H9 (cell line): ENCODE measurements around the gene PFKFB2. TPM values are rescaled to one million over a fixed set of nuclear protein-coding genes. Genes with fewer than 3 reads are reported as not detected.

Experiments
- DNase-seq: peaks from one replicate; pipeline ENCODE4 v3.0.0-alpha.2; 2017
- H2AFZ ChIP-seq: one replicate; pipeline ENCODE4 v1.6.1; 2013; ENCODE audit warnings: mild to moderate bottlenecking, low read length, control low read depth, moderate library complexity
- H2AK5ac ChIP-seq: 2 replicates; pipeline ENCODE4 v1.6.1; 2013; ENCODE audit warnings: low read length, control low read depth, mixed read lengths; ENCODE audit not compliant: insufficient read length
- H2BK120ac ChIP-seq: one replicate; pipeline ENCODE4 v1.6.1; 2013; ENCODE audit warnings: low read depth, mild to moderate bottlenecking, low read length, control low read depth, inconsistent platforms; ENCODE audit not compliant: poor library complexity, severe bottlenecking
- H2BK12ac ChIP-seq: 2 replicates; pipeline ENCODE4 v1.6.1; 2013; ENCODE audit warnings: low read length, control low read depth, mixed read lengths, low read depth; ENCODE audit not compliant: insufficient read length
- H2BK15ac ChIP-seq: 2 replicates; pipeline ENCODE4 v1.6.1; 2013; ENCODE audit warnings: low read depth, low read length, control low read depth
- H2BK20ac ChIP-seq: one replicate; pipeline ENCODE4 v1.6.1; 2013; ENCODE audit warnings: low read depth, mild to moderate bottlenecking, low read length, control low read depth, inconsistent platforms; ENCODE audit not compliant: poor library complexity, severe bottlenecking
- H2BK5ac ChIP-seq: 2 replicates; pipeline ENCODE4 v1.6.1; 2013; ENCODE audit warnings: low read length, control low read depth, mixed read lengths; ENCODE audit not compliant: insufficient read length
- H3K14ac ChIP-seq: 2 replicates; pipeline ENCODE4 v1.6.1; 2013; ENCODE audit warnings: low read length, control low read depth; ENCODE audit not compliant: insufficient read depth
- H3K18ac ChIP-seq: 2 replicates; pipeline ENCODE4 v1.6.1; 2013; ENCODE audit warnings: low read depth, mild to moderate bottlenecking, mixed read lengths, low read length, control low read depth; ENCODE audit not compliant: insufficient read length
- H3K23ac ChIP-seq: 2 replicates; pipeline ENCODE4 v1.6.1; 2013; ENCODE audit warnings: low read length, control low read depth, mixed read lengths, low read depth; ENCODE audit not compliant: insufficient read length
- H3K23me2 ChIP-seq: 2 replicates; pipeline ENCODE4 v1.6.1; 2013; ENCODE audit warnings: low read depth, mild to moderate bottlenecking, mixed read lengths, low read length, control low read depth; ENCODE audit not compliant: insufficient read length, poor library complexity, severe bottlenecking
- H3K27ac ChIP-seq: 2 replicates; pipeline ENCODE4 v1.5.1; 2013; ENCODE audit warnings: low read length, control low read depth, mixed read lengths, low read depth; ENCODE audit not compliant: insufficient read length
- H3K27me3 ChIP-seq: 2 replicates; pipeline ENCODE4 v1.6.1; 2013; ENCODE audit warnings: low read length, control low read depth, inconsistent platforms; ENCODE audit not compliant: insufficient read depth
- H3K4ac ChIP-seq: 2 replicates; pipeline ENCODE4 v1.6.1; 2013; ENCODE audit warnings: low read depth, mild to moderate bottlenecking, control low read depth, inconsistent platforms, low read length, moderate library complexity
- H3K4me1 ChIP-seq: 2 replicates; pipeline ENCODE4 v1.6.1; 2013; ENCODE audit warnings: low read length, control low read depth, inconsistent platforms; ENCODE audit not compliant: insufficient read depth
- H3K4me2 ChIP-seq: 2 replicates; pipeline ENCODE4 v1.6.1; 2013; ENCODE audit warnings: low read length, control low read depth, mixed read lengths; ENCODE audit not compliant: insufficient read length, insufficient read depth
- H3K56ac ChIP-seq: 2 replicates; pipeline ENCODE4 v1.6.1; 2013; ENCODE audit warnings: low read depth, mild to moderate bottlenecking, mixed read lengths, low read length, control low read depth; ENCODE audit not compliant: insufficient read length
- H3K79me1 ChIP-seq: 2 replicates; pipeline ENCODE4 v1.6.1; 2013; ENCODE audit warnings: low read depth, mild to moderate bottlenecking, moderate library complexity, low read length, control low read depth, inconsistent platforms; ENCODE audit not compliant: insufficient read depth, poor library complexity, severe bottlenecking
- H3K79me2 ChIP-seq: 2 replicates; pipeline ENCODE4 v1.6.1; 2013; ENCODE audit warnings: low read length, control low read depth, inconsistent platforms; ENCODE audit not compliant: insufficient read depth
- H3K9ac ChIP-seq: 2 replicates; pipeline ENCODE4 v1.6.1; 2013; ENCODE audit warnings: low read length, control low read depth, mixed read lengths; ENCODE audit not compliant: insufficient read length; ENCODE audit errors: extremely low read depth
- H3K9me3 ChIP-seq: one replicate; pipeline ENCODE4 v1.6.1; 2013; ENCODE audit warnings: low read depth, low read length, inconsistent platforms; ENCODE audit not compliant: control insufficient read depth
- H3T11ph ChIP-seq: one replicate; pipeline ENCODE4 v1.6.1; 2013; ENCODE audit warnings: mild to moderate bottlenecking, low read length, control low read depth, inconsistent platforms
- H4K20me1 ChIP-seq: one replicate; pipeline ENCODE4 v1.6.1; 2013; ENCODE audit not compliant: control insufficient read depth, insufficient read length, insufficient read depth
- H4K5ac ChIP-seq: 2 replicates; pipeline ENCODE4 v1.6.1; 2013; ENCODE audit warnings: low read depth, mild to moderate bottlenecking, mixed read lengths, low read length, control low read depth; ENCODE audit not compliant: insufficient read length
- H4K8ac ChIP-seq: replicated peaks from 2 replicates; pipeline ENCODE4 v1.6.1; 2013; ENCODE audit warnings: low read length, control low read depth, mixed read lengths, low read depth; ENCODE audit not compliant: insufficient read length
- H4K91ac ChIP-seq: 2 replicates; pipeline ENCODE4 v1.6.1; 2013; ENCODE audit warnings: low read depth, mild to moderate bottlenecking, moderate library complexity, mixed read lengths, low read length, control low read depth; ENCODE audit not compliant: insufficient read length
- H3K27ac Mint-ChIP-seq, 3 experiments: 2 replicates in 2 of 3; 3 replicates in 1 of 3; pipeline ENCODE4 v1.8.0; 2020 to 2021; ENCODE audit warnings: mixed read lengths in 3 of 3, mild to moderate bottlenecking in 1 of 3, moderate library complexity in 1 of 3
- H3K27me3 Mint-ChIP-seq: 2 replicates; pipeline ENCODE4 v1.8.0; 2021; ENCODE audit warnings: low read depth, mild to moderate bottlenecking, moderate library complexity, mixed read lengths
- H3K36me3 Mint-ChIP-seq, 3 experiments: 2 replicates in 2 of 3; 3 replicates in 1 of 3; pipeline ENCODE4 v1.8.0; 2020 to 2021; ENCODE audit warnings: low read depth in 3 of 3, mixed read lengths in 3 of 3; ENCODE audit not compliant: insufficient read depth in 1 of 3
- H3K4me1 Mint-ChIP-seq, 2 experiments: 2 replicates each; pipeline ENCODE4 v1.8.0; 2020; ENCODE audit warnings: mixed read lengths in 2 of 2
- H3K4me3 Mint-ChIP-seq, 2 experiments: 2 replicates in 1 of 2; 3 replicates in 1 of 2; pipeline ENCODE4 v1.8.0; 2020 to 2021; ENCODE audit warnings: mild to moderate bottlenecking in 2 of 2, mixed read lengths in 2 of 2, moderate library complexity in 1 of 2
- H3K9me3 Mint-ChIP-seq, 2 experiments: 2 replicates in 1 of 2; 3 replicates in 1 of 2; pipeline ENCODE4 v1.8.0; 2020; ENCODE audit warnings: mild to moderate bottlenecking in 2 of 2, mixed read lengths in 2 of 2, moderate library complexity in 1 of 2
- CTCF ChIP-seq: fragments of 200-600 bp; sonication (generic); conservative IDR thresholded peaks from 3 replicates; pipeline ENCODE4 v1.8.0; 2021; ENCODE audit warnings: antibody characterized with exemption, mild to moderate bottlenecking
- WGBS: extraction: QIAGEN DNeasy Blood & Tissue Kit; methylation state at CpG from one replicate; pipeline ENCODE4 v1.1.7; 2013; ENCODE audit warnings: missing lambda C conversion rate, low lambda C conversion rate, mixed read lengths; ENCODE audit not compliant: insufficient read length; ENCODE audit errors: extremely low coverage; 5-methylcytosine and 5-hydroxymethylcytosine counted together
- total RNA-seq: library from RNA; stranded (reverse); gene quantifications from 2 replicates; pipeline ENCODE4 v1.2.1, GENCODE V29; 2021

The PFKFB2 gene
- total RNA-seq, 1 experiment from 2014 or later, result 14.6 TPM

GRCh38 chr1:207030522-207031009 lies 22.5 kb upstream of the PFKFB2 start:
- H3T11ph ChIP-seq, result no peak overlapping the region
- no peak overlapping the region for H4K8ac ChIP-seq
- no peak overlapping the region for H3K14ac ChIP-seq
- H3K56ac ChIP-seq, result no peak overlapping the region
- no peak for DNase-seq
- no peak overlapping the region for H4K5ac ChIP-seq
- H2BK15ac ChIP-seq, result no peak overlapping the region
- H3K27ac ChIP-seq, result no peak overlapping the region
- H3K9me3 ChIP-seq, result no peaks in the 10 kb centered on the region
- Mint-ChIP-seq H3K27ac (peak overlapping the region in 1 of 3 experiments; percentile 36; a peak in 1 of 7 replicates), H3K27me3 (no peaks in the 10 kb centered on the region), H3K4me3 (no peak overlapping the region), H3K36me3 (no peaks in the 10 kb centered on the region; a peak in 1 of 7 replicates), H3K9me3 (no peaks in the 10 kb centered on the region), H3K4me1 (peaks cover 47 to 56% of the 10 kb centered on the region in 2 experiments)
- H2AFZ ChIP-seq, result no peak overlapping the region
- H3K27me3 ChIP-seq, result no peaks in the 10 kb centered on the region
- no peak overlapping the region for H3K4me2 ChIP-seq
- no peaks in the 10 kb centered on the region for H3K23me2 ChIP-seq
- H3K9ac ChIP-seq, result no peak overlapping the region
- no peaks in the 10 kb centered on the region; the same call in 1 of the 2 replicates for H3K79me2 ChIP-seq
- H2BK5ac ChIP-seq, result no peak overlapping the region
- no peak overlapping the region for H2BK12ac ChIP-seq
- WGBS, result no CpG with 5 or more reads among the region's 5 CpGs
- no peak overlapping the region for H2AK5ac ChIP-seq
- H3K4ac ChIP-seq, result no peak overlapping the region
- H3K23ac ChIP-seq, result no peak overlapping the region
- peaks cover 23% of the 10 kb centered on the region for H3K4me1 ChIP-seq
- TF ChIP-seq CTCF, result no peak
- H4K20me1 ChIP-seq, result no peaks in the 10 kb centered on the region
- H4K91ac ChIP-seq, result no peak overlapping the region
- no peak overlapping the region for H3K18ac ChIP-seq
- no peak overlapping the region for H2BK20ac ChIP-seq
- no peak overlapping the region for H2BK120ac ChIP-seq
- no peaks in the 10 kb centered on the region for H3K79me1 ChIP-seq
